Measurements from ENCODE around the gene ZNF280D. TPM values are rescaled to one million over a fixed set of nuclear protein-coding genes. Genes with fewer than 3 reads are reported as not detected.

The ZNF280D gene
- total and polyA plus RNA-seq, 12 donors, result 16.9 to 67.5 (median 46.1) TPM

DNA sequence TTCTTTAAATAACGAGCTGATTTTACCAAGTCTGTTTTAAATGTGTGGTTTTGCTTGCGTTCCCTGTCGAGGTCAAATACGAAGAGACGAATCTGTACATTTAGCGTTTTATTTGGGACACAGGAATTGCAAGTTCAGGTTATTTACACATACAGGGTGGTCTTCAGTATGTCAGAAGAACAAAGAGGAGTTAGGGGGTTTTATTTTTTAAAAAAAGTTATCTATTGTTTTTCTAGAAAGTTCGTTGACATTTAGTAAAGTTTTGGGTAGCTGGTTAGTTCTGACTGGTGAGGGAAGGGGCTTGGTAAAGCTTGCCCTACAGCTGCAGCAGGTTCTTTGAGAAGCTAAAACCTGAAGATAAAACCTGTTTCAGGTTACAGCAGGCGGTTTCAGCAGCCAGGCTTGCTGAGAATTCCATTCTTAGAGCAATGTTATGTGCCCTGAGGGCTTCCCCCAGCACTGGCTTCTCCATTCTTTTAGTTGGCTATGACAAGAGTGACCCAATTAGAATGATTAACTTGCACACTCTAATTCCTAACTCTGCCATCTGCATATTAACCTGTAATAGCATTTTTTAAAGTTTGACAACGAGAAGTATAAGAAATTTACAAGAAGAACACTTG lies 815 bp upstream of the ZNF280D start:
- TF ChIP-seq, protein P1, sequence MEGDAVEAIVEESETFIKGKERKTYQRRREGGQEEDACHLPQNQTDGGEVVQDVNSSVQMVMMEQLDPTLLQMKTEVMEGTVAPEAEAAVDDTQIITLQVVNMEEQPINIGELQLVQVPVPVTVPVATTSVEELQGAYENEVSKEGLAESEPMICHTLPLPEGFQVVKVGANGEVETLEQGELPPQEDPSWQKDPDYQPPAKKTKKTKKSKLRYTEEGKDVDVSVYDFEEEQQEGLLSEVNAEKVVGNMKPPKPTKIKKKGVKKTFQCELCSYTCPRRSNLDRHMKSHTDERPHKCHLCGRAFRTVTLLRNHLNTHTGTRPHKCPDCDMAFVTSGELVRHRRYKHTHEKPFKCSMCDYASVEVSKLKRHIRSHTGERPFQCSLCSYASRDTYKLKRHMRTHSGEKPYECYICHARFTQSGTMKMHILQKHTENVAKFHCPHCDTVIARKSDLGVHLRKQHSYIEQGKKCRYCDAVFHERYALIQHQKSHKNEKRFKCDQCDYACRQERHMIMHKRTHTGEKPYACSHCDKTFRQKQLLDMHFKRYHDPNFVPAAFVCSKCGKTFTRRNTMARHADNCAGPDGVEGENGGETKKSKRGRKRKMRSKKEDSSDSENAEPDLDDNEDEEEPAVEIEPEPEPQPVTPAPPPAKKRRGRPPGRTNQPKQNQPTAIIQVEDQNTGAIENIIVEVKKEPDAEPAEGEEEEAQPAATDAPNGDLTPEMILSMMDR (IDR thresholded peaks at IDR 0.05), result no peak
- TF ChIP-seq POLR2A (IDR thresholded peaks at IDR 0.05), result no peak
- Histone ChIP-seq H3K4me3 (peak overlapping the region in 1 of 4 donors; percentile 81), H3K27me3 (no peaks in the 10 kb centered on the region), H3K27ac (peak overlapping the region in 4 of 5 donors; percentile 98 to 100 (median 99)), H3K9me3 (replicated peaks in 1 of 3) (no peaks in the 10 kb centered on the region), H3K4me1 (replicated peaks in 1 of 2) (peaks cover 25 to 44% of the 10 kb centered on the region in 2 donors), H3K36me3 (replicated peaks in 1 of 2) (no peaks in the 10 kb centered on the region)
- DNase-seq, result no peak
- 89 to 94% (median 93%) methylated on average over 9 of the region's 9 CpGs for WGBS, 4 donors
- intact Hi-C loops (cut with DNase I), result loop anchor here in 1 of 2 donors (10.0 kb wide), 1 partner anchor 99 kb away; no protein-coding TSS in a partner anchor

DNA sequence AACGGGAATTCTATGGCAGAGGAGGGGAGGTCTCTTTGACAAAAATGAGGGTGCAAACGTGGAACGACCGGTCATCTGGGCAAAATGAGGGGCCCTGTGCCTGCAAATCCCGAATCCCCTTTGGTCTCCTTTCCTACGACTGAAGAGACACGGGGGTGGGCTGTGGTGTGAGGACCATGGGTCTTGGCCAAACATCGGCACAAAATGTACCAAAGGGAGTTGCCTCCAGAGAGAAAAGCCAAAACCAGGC lies 498 bp downstream of the ZNF280D start:
- Histone ChIP-seq H3K4me1 (replicated peaks in 1 of 2) (peaks cover 25 to 49% of the 10 kb centered on the region in 2 donors), H3K27me3 (no peaks in the 10 kb centered on the region), H3K4me3 (peak overlapping the region; percentile 1 to 81 (median 41)), H3K36me3 (replicated peaks in 1 of 2) (no peaks in the 10 kb centered on the region), H3K9me3 (replicated peaks in 1 of 3) (no peaks in the 10 kb centered on the region), H3K27ac (peak overlapping the region; percentile 81 to 100 (median 99))
- peak in 1 of 7 donors; percentile 65 for DNase-seq
- intact Hi-C loops (cut with DNase I), result loop anchor here in 1 of 2 donors (10.0 kb wide), 1 partner anchor 98 kb away; no protein-coding TSS in a partner anchor
- TF ChIP-seq, protein P1 (IDR thresholded peaks at IDR 0.05), result no peak
- TF ChIP-seq POLR2A (IDR thresholded peaks at IDR 0.05), result no peak
- 0 to 2% (median 1%) methylated on average over 8 of the region's 8 CpGs for WGBS, 4 donors

DNA sequence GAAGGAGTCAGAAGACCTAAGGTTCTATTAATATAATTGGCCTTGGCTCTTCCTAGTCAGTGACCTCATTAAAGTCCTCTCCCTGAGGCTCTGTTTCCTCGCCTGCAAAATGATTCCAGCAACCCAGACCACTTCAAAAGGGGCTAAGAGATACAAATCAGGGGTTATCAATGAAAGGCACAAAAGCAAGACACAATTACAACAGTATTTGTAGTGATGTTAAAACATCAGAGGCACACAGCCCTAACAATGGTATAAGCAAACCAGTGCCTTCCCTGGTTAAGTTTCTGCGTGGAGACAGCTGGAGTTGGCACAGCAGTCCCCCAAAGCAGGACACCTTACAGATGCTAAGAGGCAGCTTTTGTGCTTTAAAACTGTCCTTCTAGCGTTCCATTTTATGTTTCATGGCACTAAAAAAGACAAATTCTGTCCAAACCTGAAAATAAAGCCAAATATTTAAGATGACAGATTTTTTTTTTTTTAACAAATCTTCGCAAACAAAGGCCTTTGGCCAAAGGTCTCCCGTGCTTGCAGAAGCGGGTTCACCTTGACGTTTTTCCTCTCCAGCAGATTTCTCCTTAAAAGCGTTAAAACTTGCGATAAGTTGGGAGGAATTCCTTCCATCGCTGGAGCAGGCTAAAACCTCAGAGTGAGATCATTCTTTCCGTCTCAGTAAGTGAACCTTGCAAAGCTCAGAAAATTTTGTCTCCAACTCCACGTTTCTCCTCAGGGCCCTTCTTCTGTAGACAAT lies 999 bp downstream of the ZNF280D start:
- DNase-seq, result peak in 2 of 7 donors; percentile 12 to 14
- TF ChIP-seq POLR2A (IDR thresholded peaks at IDR 0.05), result no peak
- TF ChIP-seq, protein P1 (IDR thresholded peaks at IDR 0.05), result no peak
- H3K36me3 ChIP-seq (replicated peaks in 1 of 2), result no peaks in the 10 kb centered on the region
- intact Hi-C loops (cut with DNase I), result loop anchor here in 1 of 2 donors (10.0 kb wide), 1 partner anchor 98 kb away; no protein-coding TSS in a partner anchor
- H3K27ac ChIP-seq, result peak overlapping the region; percentile 81 to 100 (median 99)
- peaks cover 25 to 49% of the 10 kb centered on the region in 2 donors for H3K4me1 ChIP-seq (replicated peaks in 1 of 2)
- H3K9me3 ChIP-seq (replicated peaks in 1 of 3), result no peaks in the 10 kb centered on the region
- H3K4me3 ChIP-seq, result peak overlapping the region in 3 of 4 donors; percentile 1 to 81 (median 62)
- no peaks in the 10 kb centered on the region for H3K27me3 ChIP-seq
- 3 to 6% (median 4%) methylated on average over 12 of the region's 12 CpGs for WGBS, 4 donors

DNA sequence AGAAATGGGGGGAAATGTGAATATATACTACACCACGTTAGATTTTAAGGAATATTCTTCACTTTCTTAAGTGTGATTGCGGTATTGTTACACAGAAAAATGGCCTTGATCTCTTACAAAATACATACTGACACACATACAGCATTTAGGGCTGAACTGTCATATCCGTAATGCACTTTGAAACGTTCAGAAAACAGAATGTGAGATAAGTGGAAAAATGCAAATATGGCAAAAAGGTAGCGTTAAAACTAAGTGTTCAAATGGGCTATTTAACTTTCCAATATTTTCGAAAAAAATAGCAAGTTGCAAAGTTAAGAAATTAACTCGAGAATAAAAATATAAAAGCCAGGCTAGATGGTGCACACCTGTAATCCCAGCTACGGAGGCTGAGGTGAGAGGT lies 1.8 kb downstream of the ZNF280D start:
- H3K36me3 ChIP-seq (replicated peaks in 1 of 2), result no peaks in the 10 kb centered on the region
- no peaks in the 10 kb centered on the region for H3K9me3 ChIP-seq (replicated peaks in 1 of 3)
- H3K27ac ChIP-seq, result peak overlapping the region in 4 of 5 donors; percentile 98 to 100 (median 99)
- peak overlapping the region in 1 of 4 donors; percentile 81 for H3K4me3 ChIP-seq
- H3K27me3 ChIP-seq, result no peaks in the 10 kb centered on the region
- TF ChIP-seq, protein P1 (IDR thresholded peaks at IDR 0.05), result no peak
- TF ChIP-seq POLR2A (IDR thresholded peaks at IDR 0.05), result no peak
- peaks cover 25 to 47% of the 10 kb centered on the region in 2 donors for H3K4me1 ChIP-seq (replicated peaks in 1 of 2)
- intact Hi-C loops (cut with DNase I), result loop anchor here in 1 of 2 donors (10.0 kb wide), 1 partner anchor 97 kb away; no protein-coding TSS in a partner anchor
- no peak for DNase-seq
- 59 to 69% (median 68%) methylated on average over 8 of the region's 8 CpGs for WGBS, 4 donors

All from adrenal gland (tissue), 12 donors.